ENCODE results near the gene SCMH1. TPM values are rescaled to one million over a fixed set of nuclear protein-coding genes. Genes with fewer than 3 reads are reported as not detected.

Gene SCMH1
- total RNA-seq, 2 experiments from 2014 or later: 47.0 to 47.7 TPM

GRCh38 chr1:41108696-41109275 lies 133.3 kb downstream of the SCMH1 start:
- ChIA-PET CTCF (ENCODE audit: unreplicated experiment) (no interaction called here), POLR2A (interaction anchor here (1.3 kb wide), 1 partner anchor 15 kb away, joined by 4 read pairs; no protein-coding TSS in a partner anchor)
- BruUV-seq (replicated peaks): no TSS peak
- Histone ChIP-seq H3K27ac (ENCODE audit: low read depth, low read length, poor library complexity, severe bottlenecking) (no peak overlapping the region), H3K9me2 (ENCODE audit: insufficient read depth, low read length) (no peaks in the 10 kb centered on the region), H3K4me3 (ENCODE audit: low read depth, low read length, poor library complexity, severe bottlenecking) (no peak overlapping the region), H3K9me3 (ENCODE audit: low read length) (no peaks in the 10 kb centered on the region), H3K4me1 (ENCODE audit: insufficient read depth, low read length, poor library complexity, severe bottlenecking) (peaks cover 3% of the 10 kb centered on the region), H2AFZ (ENCODE audit: low read length) (no peak overlapping the region), H4K20me1 (ENCODE audit: insufficient read depth, low read length) (no peaks in the 10 kb centered on the region), H3K36me3 (ENCODE audit: insufficient read depth, low read length) (peaks cover 14% of the 10 kb centered on the region), H3K79me2 (ENCODE audit: insufficient read depth, low read depth, low read length) (no peaks in the 10 kb centered on the region), H3K4me2 (ENCODE audit: low read length) (no peak overlapping the region)
- intact Hi-C loops (cut with micrococcal nuclease; ENCODE audit: unreplicated experiment): no loop called here
- no peak for DNase-seq (ENCODE audit: low spot score)
- TF ChIP-seq, protein P1, sequence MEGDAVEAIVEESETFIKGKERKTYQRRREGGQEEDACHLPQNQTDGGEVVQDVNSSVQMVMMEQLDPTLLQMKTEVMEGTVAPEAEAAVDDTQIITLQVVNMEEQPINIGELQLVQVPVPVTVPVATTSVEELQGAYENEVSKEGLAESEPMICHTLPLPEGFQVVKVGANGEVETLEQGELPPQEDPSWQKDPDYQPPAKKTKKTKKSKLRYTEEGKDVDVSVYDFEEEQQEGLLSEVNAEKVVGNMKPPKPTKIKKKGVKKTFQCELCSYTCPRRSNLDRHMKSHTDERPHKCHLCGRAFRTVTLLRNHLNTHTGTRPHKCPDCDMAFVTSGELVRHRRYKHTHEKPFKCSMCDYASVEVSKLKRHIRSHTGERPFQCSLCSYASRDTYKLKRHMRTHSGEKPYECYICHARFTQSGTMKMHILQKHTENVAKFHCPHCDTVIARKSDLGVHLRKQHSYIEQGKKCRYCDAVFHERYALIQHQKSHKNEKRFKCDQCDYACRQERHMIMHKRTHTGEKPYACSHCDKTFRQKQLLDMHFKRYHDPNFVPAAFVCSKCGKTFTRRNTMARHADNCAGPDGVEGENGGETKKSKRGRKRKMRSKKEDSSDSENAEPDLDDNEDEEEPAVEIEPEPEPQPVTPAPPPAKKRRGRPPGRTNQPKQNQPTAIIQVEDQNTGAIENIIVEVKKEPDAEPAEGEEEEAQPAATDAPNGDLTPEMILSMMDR (conservative IDR thresholded peaks at IDR 0.05; ENCODE audit: low read length): no peak
- no peak for TF ChIP-seq EZH2phosphoT487 (IDR thresholded peaks at IDR 0.05; ENCODE audit: borderline replicate concordance, low read depth, low read length)

DNA sequence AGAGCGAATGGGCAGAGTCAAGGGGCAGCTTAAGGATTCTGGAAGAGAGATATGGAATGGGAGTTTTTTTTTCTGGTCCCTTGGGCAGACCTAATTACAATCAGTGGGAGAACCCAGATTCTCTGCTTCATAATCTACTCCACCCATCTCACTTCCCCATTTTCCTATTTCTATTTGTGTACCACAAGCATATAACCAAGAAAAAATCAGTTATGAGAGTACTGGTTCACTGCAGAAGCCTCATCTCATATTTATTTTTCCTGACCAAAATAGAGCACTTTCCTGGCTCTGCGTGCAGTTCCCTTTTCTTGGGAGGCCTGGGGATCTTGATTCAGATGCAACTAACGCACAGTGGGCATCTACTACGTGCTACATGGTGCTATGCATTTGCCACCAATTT lies 138.3 kb downstream of the SCMH1 start:
- Histone ChIP-seq H3K9me3 (ENCODE audit: low read length) (no peaks in the 10 kb centered on the region), H3K36me3 (ENCODE audit: insufficient read depth, low read length) (peaks cover under 1% of the 10 kb centered on the region; the same call in 1 of the 2 replicates), H3K9me2 (ENCODE audit: insufficient read depth, low read length) (no peaks in the 10 kb centered on the region), H2AFZ (ENCODE audit: low read length) (no peak overlapping the region), H3K79me2 (ENCODE audit: insufficient read depth, low read depth, low read length) (no peaks in the 10 kb centered on the region), H3K4me2 (ENCODE audit: low read length) (no peak overlapping the region), H3K4me1 (ENCODE audit: insufficient read depth, low read length, poor library complexity, severe bottlenecking) (peaks cover 5% of the 10 kb centered on the region), H3K4me3 (ENCODE audit: low read depth, low read length, poor library complexity, severe bottlenecking) (no peak overlapping the region), H3K27ac (ENCODE audit: low read depth, low read length, poor library complexity, severe bottlenecking) (no peak overlapping the region), H4K20me1 (ENCODE audit: insufficient read depth, low read length) (no peaks in the 10 kb centered on the region)
- BruUV-seq (replicated peaks): no TSS peak
- CTCF ChIA-PET (ENCODE audit: unreplicated experiment): no interaction called here
- intact Hi-C loops (cut with micrococcal nuclease; ENCODE audit: unreplicated experiment): no loop called here
- POLR2A ChIA-PET: no interaction called here
- DNase-seq (ENCODE audit: low spot score): no peak
- no peak for TF ChIP-seq EZH2phosphoT487 (IDR thresholded peaks at IDR 0.05; ENCODE audit: borderline replicate concordance, low read depth, low read length)
- TF ChIP-seq, protein P1 (conservative IDR thresholded peaks at IDR 0.05; ENCODE audit: low read length): no peak

DNA sequence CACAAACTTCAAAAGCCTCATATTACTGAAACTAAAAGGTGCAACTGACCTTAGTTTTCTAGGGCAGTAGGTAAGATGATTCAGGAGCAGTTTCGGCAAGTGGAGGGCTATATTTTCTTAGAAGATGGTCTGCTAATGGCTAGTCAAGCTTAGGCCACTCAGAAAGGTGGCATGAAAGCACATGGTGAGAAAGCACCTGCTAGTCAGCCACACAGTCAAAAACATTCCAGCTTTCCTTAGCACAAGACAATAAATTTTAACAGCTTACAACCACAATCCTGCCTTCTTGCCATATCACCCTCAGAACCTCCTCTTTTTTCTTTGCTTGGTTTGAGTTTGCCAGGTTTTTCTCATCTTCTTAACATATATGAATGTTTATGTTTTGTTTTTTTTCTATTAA lies 139.5 kb downstream of the SCMH1 start:
- Histone ChIP-seq H3K4me2 (ENCODE audit: low read length) (no peak overlapping the region), H3K9me2 (ENCODE audit: insufficient read depth, low read length) (no peaks in the 10 kb centered on the region), H4K20me1 (ENCODE audit: insufficient read depth, low read length) (no peaks in the 10 kb centered on the region), H3K79me2 (ENCODE audit: insufficient read depth, low read depth, low read length) (no peaks in the 10 kb centered on the region), H3K9me3 (ENCODE audit: low read length) (no peaks in the 10 kb centered on the region), H3K4me1 (ENCODE audit: insufficient read depth, low read length, poor library complexity, severe bottlenecking) (peaks cover 5% of the 10 kb centered on the region), H3K36me3 (ENCODE audit: insufficient read depth, low read length) (no peaks in the 10 kb centered on the region), H2AFZ (ENCODE audit: low read length) (no peak overlapping the region), H3K27ac (ENCODE audit: low read depth, low read length, poor library complexity, severe bottlenecking) (no peak overlapping the region), H3K4me3 (ENCODE audit: low read depth, low read length, poor library complexity, severe bottlenecking) (no peak overlapping the region)
- POLR2A ChIA-PET: no interaction called here
- no TSS peak for BruUV-seq (replicated peaks)
- intact Hi-C loops (cut with micrococcal nuclease; ENCODE audit: unreplicated experiment): no loop called here
- CTCF ChIA-PET (ENCODE audit: unreplicated experiment): no interaction called here
- DNase-seq (ENCODE audit: low spot score): no peak
- TF ChIP-seq EZH2phosphoT487 (IDR thresholded peaks at IDR 0.05; ENCODE audit: borderline replicate concordance, low read depth, low read length): no peak
- TF ChIP-seq, protein P1 (conservative IDR thresholded peaks at IDR 0.05; ENCODE audit: low read length): no peak

Data from OCI-LY7 (cell line).